Stimulated activated CD4-positive, alpha-beta T cell treated with anti-CD3 and anti-CD28 coated beads, Interleukin-2, amount 100 ng/mL, for 4 hours (primary cell): ENCODE measurements around the gene CES2.
A peak's percentile ranks its signal among the peaks of the same experiment; 100 is the strongest.
"Not testable (repeated sequence)": the region's sequence is repeated elsewhere in the genome, so short reads cannot be mapped to it uniquely, and the experiment has no call there.

ENCODE experiments used
- DNase-seq: peaks from one replicate; pipeline ENCODE4 v3.0.0-alpha.2; 2020; ENCODE audit warnings: low read depth

CES2 gene

DNA sequence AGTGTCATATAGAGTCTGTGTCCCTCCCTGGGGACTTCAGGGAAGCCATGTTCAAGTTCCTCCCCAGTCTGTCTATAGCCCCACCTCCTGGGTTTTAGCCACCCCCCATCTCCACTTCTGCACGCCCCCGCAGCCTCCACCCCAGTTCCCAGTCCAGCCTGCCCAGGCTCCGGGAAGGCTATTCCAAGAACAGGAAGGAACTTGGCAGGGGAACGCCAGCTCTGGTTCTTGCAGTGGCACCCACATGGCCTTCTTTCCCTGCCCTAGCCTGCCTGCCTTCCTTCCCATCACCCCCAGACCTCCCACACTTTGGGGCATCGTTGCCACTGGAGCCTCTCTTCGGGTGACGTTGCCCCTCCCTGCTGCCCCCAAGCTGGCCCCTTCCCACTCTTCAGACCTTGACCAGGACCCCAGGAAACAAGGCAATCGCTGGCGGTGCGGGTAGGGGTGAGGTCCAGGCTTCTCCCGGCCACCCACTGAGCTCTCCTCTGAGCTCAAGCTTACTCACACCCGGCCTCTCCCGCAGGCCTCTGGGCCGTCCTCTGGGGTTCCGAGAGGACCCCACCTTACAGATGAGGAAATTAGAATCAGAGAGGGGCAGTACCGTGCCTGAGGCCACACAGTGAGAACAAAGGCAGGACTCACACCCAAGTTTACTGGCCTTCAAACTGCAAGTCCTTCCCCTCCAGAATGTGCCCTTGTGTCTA lies 43.8 kb downstream of the CES2 start:
- DNase-seq = no peak

DNA sequence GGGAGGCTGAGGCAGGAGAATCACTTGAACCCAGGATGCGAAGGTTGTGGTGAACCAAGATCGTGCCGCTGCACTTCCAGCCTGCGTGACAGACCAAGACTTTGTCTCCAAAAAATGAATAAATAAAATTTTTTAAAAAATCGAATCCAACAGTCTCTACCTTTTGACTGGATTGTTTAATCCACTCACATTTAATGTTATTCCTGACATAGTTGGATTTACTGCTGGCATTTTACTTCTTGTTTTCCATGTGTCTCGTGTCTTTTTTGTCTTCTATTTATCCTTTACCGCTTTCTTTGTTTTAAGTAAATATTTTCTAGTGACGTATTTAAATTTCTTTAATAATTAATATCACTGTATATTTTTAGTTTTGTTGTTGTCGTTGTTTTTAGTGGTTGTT lies 47.7 kb downstream of the CES2 start:
- DNase-seq = no peak

- peak; percentile 58 for DNase-seq
Measured at GRCh38 chr16:66984892-66985311, 49.6 kb downstream of the CES2 start.

GRCh38 chr16:66986559-66986958 lies 51.2 kb downstream of the CES2 start:
- DNase-seq = no peak

DNA sequence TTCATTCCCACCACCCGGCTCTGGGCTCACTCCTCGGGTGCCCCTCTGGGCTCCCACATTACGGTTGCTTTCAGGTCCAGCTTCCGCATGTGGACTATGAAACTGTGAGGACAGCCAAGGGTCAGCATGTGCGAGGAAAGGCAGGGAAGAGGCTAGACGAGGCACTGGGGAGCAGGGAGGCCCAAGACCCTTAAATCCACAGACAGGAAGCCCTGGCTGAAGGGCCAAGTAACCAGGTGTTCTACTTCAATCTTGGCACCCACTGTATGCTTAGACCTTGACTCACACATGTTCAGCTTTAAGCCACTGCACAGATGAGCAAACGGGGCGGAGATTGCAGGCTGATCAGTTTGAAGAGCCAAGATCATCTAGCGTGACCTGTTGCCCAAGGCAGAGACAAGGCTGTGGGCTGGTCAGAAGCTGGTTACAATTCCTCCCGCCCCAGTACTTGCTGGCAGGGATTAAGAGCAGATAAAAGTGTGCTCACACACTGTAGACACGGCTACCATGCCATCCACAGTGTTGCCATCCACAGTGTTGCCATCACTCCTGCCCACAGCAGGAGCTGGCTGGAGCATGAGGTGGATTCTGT lies 53.0 kb downstream of the CES2 start, which contains the start of gene CES4A:
TSS of gene CES4A (plus strand) at position 393 of the 592 bp plus-strand sequence. CDS start at position 577, 184 bp downstream.
- no peak for DNase-seq

DNA sequence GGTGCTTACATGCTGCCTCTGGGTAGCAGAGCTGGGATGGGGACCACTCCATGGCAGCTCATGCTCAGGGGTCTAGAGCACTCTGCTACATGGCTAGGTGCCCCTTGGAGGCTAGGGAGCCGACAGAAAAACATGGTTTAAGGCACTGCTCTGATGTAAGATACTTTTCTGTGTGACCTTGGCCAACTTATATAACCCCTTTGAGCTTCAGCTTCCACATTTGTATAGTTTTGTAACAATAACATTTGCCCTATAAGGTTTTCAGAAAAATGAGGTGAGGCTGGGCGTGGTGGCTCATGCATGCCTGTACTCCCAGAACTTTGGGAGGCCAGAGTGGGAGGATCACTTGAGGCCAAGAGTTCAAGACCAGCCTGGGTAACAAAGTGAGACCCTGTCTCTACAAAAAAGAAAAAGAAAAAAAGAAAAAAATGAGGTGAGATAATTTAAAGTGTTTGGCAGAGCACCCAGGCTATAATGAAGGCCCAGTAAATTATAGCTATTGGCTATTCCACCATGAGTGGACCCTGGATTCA lies 56.3 kb downstream of the CES2 start:
- DNase-seq = no peak

GRCh38 chr16:66993558-66993957 lies 58.2 kb downstream of the CES2 start:
- DNase-seq = not testable (repeated sequence)
